HepG2 (cell line): ENCODE measurements around the gene RCOR3. TPM values are rescaled to one million over a fixed set of nuclear protein-coding genes. Genes with fewer than 3 reads are reported as not detected.
A peak's percentile ranks its signal among the peaks of the same experiment; 100 is the strongest.

Source experiments
- ATAC-seq: fragments of 200-7000 bp; cut with Tn5 transposase; 3 replicates; pipeline ENCODE4 v1.9.1; 2020; ENCODE audit warnings: mild to moderate bottlenecking, moderate library complexity
- Bru-seq: library from RNA; stranded (reverse); fragments of 400-500 nt; gene quantifications from one replicate; lab custom pipeline; 2021; lab: Mats Ljungman, UMichigan
- BruChase-seq, 2 experiments: library from RNA; stranded (reverse); fragments of 400-500 nt; gene quantifications; one replicate each; lab custom pipeline; 2021; lab: Mats Ljungman, UMichigan
- BruUV-seq: library from RNA; stranded (reverse); fragments of 400-500 nt; replicated peaks from 2 replicates; lab custom pipeline; 2021; lab: Mats Ljungman, UMichigan
- CTCF ChIA-PET: fragments of 300-600 bp; formaldehyde crosslinking; extraction: SDS; loops from one replicate; lab custom pipeline; 2021; ENCODE audit warnings: low total read pairs, inconsistent platforms, low intra/inter-chr PET ratio; lab: Yijun Ruan, JAX
- POLR2A ChIA-PET: fragments of 350-600 bp; sonication (Branson Sonifier 250); formaldehyde crosslinking; loops from one replicate; lab custom pipeline; 2020; ENCODE audit warnings: antibody characterized with exemption, inconsistent platforms; lab: Yijun Ruan, JAX
- DNase-seq: peaks from one replicate; pipeline ENCODE4 v3.0.0-alpha.2; 2015; ENCODE audit warnings: low spot score
- FAIRE-seq: peaks from 3 replicates; lab custom pipeline; 2011; peaks lifted over from hg19 to GRCh38; lab: Jason Lieb, UNC
- H2AFZ ChIP-seq: one replicate; pipeline ENCODE4 v1.6.1; 2011; ENCODE audit warnings: low read length, inconsistent platforms
- H3K27ac ChIP-seq: fragments of 300-600 bp; 3 replicates; pipeline ENCODE4 v1.8.0; 2011; ENCODE audit warnings: mixed run types, mild to moderate bottlenecking, mixed read lengths, low read length, inconsistent platforms; ENCODE audit not compliant: insufficient read depth; ENCODE audit errors: extremely low read length
- H3K27me3 ChIP-seq, 2 experiments: fragments of 200-600 bp in 1 of 2; 2 replicates in 1 of 2; 3 replicates in 1 of 2; pipeline versions ENCODE4 v1.6.0 to v1.8.0; 2011; ENCODE audit warnings: low read length in 2 of 2, mild to moderate bottlenecking in 2 of 2, moderate library complexity in 2 of 2, inconsistent platforms in 1 of 2; ENCODE audit not compliant: insufficient read depth in 2 of 2, control insufficient read depth in 1 of 2
- H3K36me3 ChIP-seq, 2 experiments: fragments of 200-600 bp in 1 of 2; replicated peaks in 1 of 2; 2 replicates in 1 of 2; 3 replicates in 1 of 2; pipeline versions ENCODE4 v1.5.1 to v1.8.0; 2011; ENCODE audit warnings: low read length in 2 of 2, inconsistent platforms in 1 of 2; ENCODE audit not compliant: insufficient read depth in 2 of 2, control insufficient read depth in 1 of 2
- H3K4me1 ChIP-seq: 2 replicates; pipeline ENCODE4 v1.5.1; 2012; ENCODE audit warnings: low read length, inconsistent platforms; ENCODE audit not compliant: insufficient read depth
- H3K4me2 ChIP-seq: 2 replicates; pipeline ENCODE4 v1.6.0; 2011; ENCODE audit warnings: low read depth, low read length, inconsistent platforms
- H3K4me3 ChIP-seq, 3 experiments: fragments of 200-600 bp in 1 of 3; sonication (generic), shearing (Covaris generic) in 1 of 3; replicated peaks in 1 of 3; 2 replicates each; pipeline ENCODE4 v1.5.1; 2011 to 2016; ENCODE audit warnings: low read length in 3 of 3, inconsistent platforms in 2 of 3, low read depth in 2 of 3, mild to moderate bottlenecking in 2 of 3, control low read depth in 1 of 3, mixed read lengths in 1 of 3; ENCODE audit not compliant: insufficient read depth in 1 of 3
- H3K79me2 ChIP-seq: one replicate; pipeline ENCODE4 v1.6.1; 2011; ENCODE audit warnings: low read length, inconsistent platforms; ENCODE audit not compliant: insufficient read depth
- H3K9ac ChIP-seq: 2 replicates; pipeline ENCODE4 v1.6.0; 2011; ENCODE audit warnings: mild to moderate bottlenecking, low read depth, low read length, inconsistent platforms; ENCODE audit not compliant: insufficient read depth
- H3K9me3 ChIP-seq: 2 replicates; pipeline ENCODE4 v1.5.1; 2012; ENCODE audit warnings: mild to moderate bottlenecking, low read length
- H4K20me1 ChIP-seq: 2 replicates; pipeline ENCODE4 v1.6.0; 2011; ENCODE audit warnings: inconsistent platforms, mild to moderate bottlenecking, low read length, moderate library complexity; ENCODE audit not compliant: insufficient read depth
- ATF1 ChIP-seq: IDR thresholded peaks from 2 replicates; pipeline ENCODE4 v1.6.1; 2016; ENCODE audit warnings: mild to moderate bottlenecking, control low read depth
- ATF7 ChIP-seq, 2 experiments: fragments of 450-650 bp in 1 of 2; sonication (generic) in 1 of 2; formaldehyde crosslinking in 1 of 2; IDR thresholded peaks; 2 replicates each; pipeline versions ENCODE4 v1.4.0 to v1.6.1; 2016 to 2020; ENCODE audit warnings: antibody characterized with exemption in 1 of 2, mild to moderate bottlenecking in 1 of 2, missing genetic modification reagents in 1 of 2
- CREB3 ChIP-seq: sonication (generic); formaldehyde crosslinking; IDR thresholded peaks from 2 replicates; pipeline ENCODE4 v1.5.0; 2020; ENCODE audit warnings: missing genetic modification reagents
- KAT8 ChIP-seq: IDR thresholded peaks from 2 replicates; pipeline ENCODE4 v1.6.1; 2016; ENCODE audit warnings: missing genetic modification reagents, missing compliant biosample characterization
- MTA3 ChIP-seq: sonication (generic); formaldehyde crosslinking; IDR thresholded peaks from 2 replicates; pipeline ENCODE4 v1.4.0; 2020; ENCODE audit warnings: missing genetic modification reagents
- NPAS2 ChIP-seq: sonication (generic); formaldehyde crosslinking; IDR thresholded peaks from 2 replicates; pipeline ENCODE4 v1.8.0; 2022; ENCODE audit warnings: mild to moderate bottlenecking, missing genetic modification reagents, borderline replicate concordance
- PHF20 ChIP-seq: sonication (generic); formaldehyde crosslinking; IDR thresholded peaks from 2 replicates; pipeline ENCODE4 v1.5.0; 2020; ENCODE audit warnings: mild to moderate bottlenecking, missing genetic modification reagents
- PLSCR1 ChIP-seq: sonication (generic); formaldehyde crosslinking; IDR thresholded peaks from 2 replicates; pipeline ENCODE4 v1.5.0; 2020; ENCODE audit warnings: missing genetic modification reagents, mild to moderate bottlenecking, borderline replicate concordance
- SIN3B ChIP-seq: fragments of 150-350 bp; IDR thresholded peaks from 2 replicates; pipeline ENCODE4 v1.6.1; 2014; ENCODE audit warnings: low read length
- ZNF160 ChIP-seq: sonication (generic); formaldehyde crosslinking; IDR thresholded peaks from 2 replicates; pipeline ENCODE4 v1.8.0; 2022; ENCODE audit warnings: mild to moderate bottlenecking, inconsistent platforms, missing genetic modification reagents
- ZNF275 ChIP-seq: sonication (generic); formaldehyde crosslinking; IDR thresholded peaks from 2 replicates; pipeline ENCODE4 v1.8.0; 2022; ENCODE audit warnings: missing genetic modification reagents, mild to moderate bottlenecking, inconsistent platforms, borderline replicate concordance
- ZNF577 ChIP-seq: sonication (generic); formaldehyde crosslinking; IDR thresholded peaks from 2 replicates; pipeline ENCODE4 v1.4.0; 2020; ENCODE audit warnings: mild to moderate bottlenecking, low read depth, missing genetic modification reagents, borderline replicate concordance
- ZNF652 ChIP-seq: IDR thresholded peaks from 2 replicates; pipeline ENCODE4 v1.6.1; 2016; ENCODE audit warnings: low read depth, borderline replicate concordance
- WGBS: methylation state at CpG from one replicate; pipeline ENCODE4 v1.1.6; 2017; ENCODE audit warnings: low lambda C conversion rate; 5-methylcytosine and 5-hydroxymethylcytosine counted together
- in situ Hi-C: cut with HindIII; loops from 2 replicates; pipeline ENCODE4 v1.10.0; 2017; ENCODE audit warnings: low pct_unique_long_range_greater_than_20kb; ENCODE audit not compliant: extremely low pct_ligation_motif_present
- intact Hi-C: fragments of 100-400 bp; cut with micrococcal nuclease; formaldehyde crosslinking; loops from one replicate; pipeline ENCODE4 v1.10.0; 2022; ENCODE audit not compliant: unreplicated experiment
- long read RNA-seq, 2 experiments: library from RNA in 1 of 2; library from polyadenylated mRNA in 1 of 2; stranded (forward) in 1 of 2; unstranded in 1 of 2; transcript quantifications; one replicate each; pipeline ENCODE4 v2.0.0, GENCODE V29; 2019 to 2022
- polyA minus RNA-seq, 3 experiments: library from RNA; depleted of rRNA, polyadenylated mRNA; stranded (reverse); fragments of >200 nt; gene quantifications; 2 replicates each; pipeline ENCODE4 v1.2.3, GENCODE V29; 2011; ENCODE audit warnings: low replicate concordance in 1 of 3
- polyA plus RNA-seq, 8 experiments: library from polyadenylated mRNA; depleted of rRNA in 3 of 8; stranded (reverse) in 7 of 8; unstranded in 1 of 8; fragments of >200 nt; fragmentation: Illumina TruSeq in 4 of 8; extraction: Trizol in 4 of 8; gene quantifications; 2 replicates each; pipeline versions ENCODE4 v1.2.1 to v1.2.3, GENCODE V29; 2011 to 2016; ENCODE audit warnings: low read depth in 4 of 8, missing spikeins in 1 of 8, mixed read lengths in 1 of 8; ENCODE audit not compliant: insufficient read depth in 1 of 8
- total RNA-seq, 5 experiments: library from RNA; depleted of rRNA; stranded (reverse); fragments of >200 nt; fragmentation: Illumina TruSeq; extraction: Trizol; gene quantifications; 2 replicates each; pipeline ENCODE4 v1.2.3, GENCODE V29; 2016; ENCODE audit warnings: low read depth in 1 of 5

RCOR3 gene
- total RNA-seq (2016; rRNA removed; fragmentation: Illumina TruSeq; extraction: Trizol) (9.6 and 16.8 TPM in 2 replicates), polyA plus RNA-seq (2011; rRNA removed) (31.6 and 34.3 TPM in 2 replicates), polyA minus RNA-seq (2011; rRNA and poly(A)+ RNA removed; ENCODE audit: low replicate concordance) (35.3 and 54.6 TPM in 2 replicates), Bru-seq, nascent RNA (percentile 88 among the genes with signal in this experiment), BruChase-seq, experiment 1, labeled RNA remaining after a 6-hour chase (percentile 77 among the genes with signal in this experiment), BruChase-seq, experiment 2, labeled RNA remaining after a 2-hour chase (percentile 84 among the genes with signal in this experiment)
- 11.1 and 13.3 TPM in 2 replicates for total RNA-seq (2016; cell fraction: cytosol; rRNA removed; fragmentation: Illumina TruSeq; extraction: Trizol; ENCODE audit: low read depth)
- 12.4 and 14.9 TPM in 2 replicates for total RNA-seq (2016; cell fraction: insoluble cytoplasmic fraction; rRNA removed; fragmentation: Illumina TruSeq; extraction: Trizol)
- total RNA-seq (2016; cell fraction: membrane; rRNA removed; fragmentation: Illumina TruSeq; extraction: Trizol), result 12.8 and 13.2 TPM in 2 replicates
- 37.0 and 37.3 TPM in 2 replicates for total RNA-seq (2016; cell fraction: nucleus; rRNA removed; fragmentation: Illumina TruSeq; extraction: Trizol)
- polyA plus RNA-seq (2011; cell fraction: cytosol; rRNA removed), result 13.2 and 15.9 TPM in 2 replicates
- polyA plus RNA-seq (2011; cell fraction: nucleus; rRNA removed), result 49.0 and 54.1 TPM in 2 replicates
- polyA plus RNA-seq (2012), result 24.5 and 27.6 TPM in 2 replicates
- 8.8 and 10.5 TPM in 2 replicates for polyA plus RNA-seq (2016; cell fraction: cytosol; fragmentation: Illumina TruSeq; extraction: Trizol; ENCODE audit: low read depth)
- 15.7 and 15.9 TPM in 2 replicates for polyA plus RNA-seq (2016; cell fraction: insoluble cytoplasmic fraction; fragmentation: Illumina TruSeq; extraction: Trizol; ENCODE audit: low read depth)
- 11.1 and 11.7 TPM in 2 replicates for polyA plus RNA-seq (2016; cell fraction: membrane; fragmentation: Illumina TruSeq; extraction: Trizol; ENCODE audit: low read depth)
- 58.1 and 59.2 TPM in 2 replicates for polyA plus RNA-seq (2016; cell fraction: nucleus; fragmentation: Illumina TruSeq; extraction: Trizol; ENCODE audit: insufficient read depth, low read depth)
- 16.8 and 20.4 TPM in 2 replicates for polyA minus RNA-seq (2011; cell fraction: cytosol; rRNA and poly(A)+ RNA removed)
- polyA minus RNA-seq (2011; cell fraction: nucleus; rRNA and poly(A)+ RNA removed), result 161 and 193 TPM in 2 replicates
- long read RNA-seq, experiment 1, partial matches to known transcripts, result 4 of 13 reads
- long read RNA-seq, experiment 1, other reads (novel, unspliced or antisense), result 6 of 13 reads
- long read RNA-seq, experiment 2, partial matches to known transcripts, result 2 of 17 reads
- long read RNA-seq, experiment 2, other reads (novel, unspliced or antisense), result 14 of 17 reads

GRCh38 chr1:211258756-211259637, at the start of gene RCOR3:
TSS of gene RCOR3 (plus strand) at chr1:211259366. CDS start at chr1:211259561, 195 bp downstream.
- ATAC-seq, result peak; percentile 79
- DNase-seq, result peak; percentile 82
- intact Hi-C loops, result loop anchor here (5.0 to 10.0 kb wide), 3 partner anchors 63 to 887 kb away; partner anchors contain the start of gene KCNH1
- in situ Hi-C loops, result no loop called here
- Histone ChIP-seq H3K4me1 (peaks cover 26% of the 10 kb centered on the region; the same call in 1 of the 2 replicates), H3K4me2 (peak within 1 kb of the TSS; percentile 92), H4K20me1 (0 out of 2 replicates have a peak, but pooled peaks cover 2% of the 10 kb centered on the region), H3K9ac (peak within 1 kb of the TSS; percentile 94), H3K27me3 (no peaks in the 10 kb centered on the region; a peak in 1 of 5 replicates), H2AFZ (peak within 1 kb of the TSS; percentile 8), H3K36me3 (no peaks in the 10 kb centered on the region), H3K79me2 (peaks cover 11% of the 10 kb centered on the region), H3K27ac (peak within 1 kb of the TSS; percentile 98), H3K9me3 (no peaks in the 10 kb centered on the region), H3K4me3 (peak within 1 kb of the TSS; percentile 93 to 97 (median 94))
- no TSS peak for BruUV-seq
- ChIA-PET CTCF (no interaction called here), POLR2A (interaction anchor here (1.0 to 1.1 kb wide), 3 partner anchors 16 to 930 kb away, joined by 3 to 5 read pairs (median 3); partner anchors contain the start of gene HHAT)
- no peak for FAIRE-seq
- under 1% methylated on average over 34 of the region's 97 CpGs for WGBS
- no peak for TF ChIP-seq NPAS2 (CRISPR knock-in tag)
- TF ChIP-seq KAT8 (CRISPR knock-in tag), result peak; percentile 86
- TF ChIP-seq ZNF160, result peak; percentile 20; the same call in 1 of the 2 replicates
- no peak for TF ChIP-seq ATF1 (CRISPR knock-in tag)
- TF ChIP-seq PHF20, result peak; percentile 56; the same call in 1 of the 2 replicates
- TF ChIP-seq CREB3 (CRISPR knock-in tag), result no peak
- TF ChIP-seq SIN3B, result no peak
- peak; percentile 62; the same call in 1 of the 2 replicates for TF ChIP-seq ZNF275
- TF ChIP-seq ZNF652, result no peak
- TF ChIP-seq ATF7 (IDR thresholded peaks at IDR 0.05), result no peak
- TF ChIP-seq ATF7 (CRISPR knock-in tag; IDR thresholded peaks at IDR 0.05), result 0 out of 2 replicates have a peak, but pooled peaks have one; percentile 38
- TF ChIP-seq PLSCR1 (CRISPR knock-in tag), result no peak
- no peak for TF ChIP-seq MTA3 (CRISPR knock-in tag)
- 0 out of 2 replicates have a peak, but pooled peaks have one; percentile 28 for TF ChIP-seq ZNF577
